ENCODE measurements around the gene GK2. TPM values are rescaled to one million over a fixed set of nuclear protein-coding genes. Genes with fewer than 3 reads are reported as not detected.

GK2 gene
- polyA plus RNA-seq, 1 donor (not counting 4 experiments of a cell fraction or from before 2014, with no cell fraction given) = not detected

DNA sequence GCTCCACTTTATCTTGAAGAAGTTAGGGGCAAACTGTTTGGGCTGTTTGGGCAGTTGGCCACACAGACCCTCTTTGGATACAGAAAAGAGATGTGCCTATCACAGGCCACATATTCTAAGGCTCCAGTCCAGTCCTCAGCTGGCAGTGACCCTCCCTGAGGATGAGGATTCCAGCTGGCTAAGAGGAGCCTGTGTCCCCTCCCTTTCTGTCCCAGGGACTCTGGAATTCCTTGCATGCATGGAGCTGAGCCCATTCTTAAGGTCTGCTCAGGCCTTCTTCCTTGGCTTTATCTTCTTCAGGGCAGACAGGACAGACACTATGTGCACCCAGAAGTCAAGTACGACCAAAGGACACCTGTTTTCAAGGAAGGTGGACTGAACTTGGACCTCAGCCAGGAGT is 23.8 kb upstream of the GK2 start:
- no peak overlapping the region for H3K4me2 ChIP-seq (ENCODE audit: control insufficient read depth, extremely low read depth, insufficient read depth, low read depth, low read length)
- TF ChIP-seq EZH2 (IDR thresholded peaks at IDR 0.05; ENCODE audit: low read length) = no peak
- TF ChIP-seq, protein P1, sequence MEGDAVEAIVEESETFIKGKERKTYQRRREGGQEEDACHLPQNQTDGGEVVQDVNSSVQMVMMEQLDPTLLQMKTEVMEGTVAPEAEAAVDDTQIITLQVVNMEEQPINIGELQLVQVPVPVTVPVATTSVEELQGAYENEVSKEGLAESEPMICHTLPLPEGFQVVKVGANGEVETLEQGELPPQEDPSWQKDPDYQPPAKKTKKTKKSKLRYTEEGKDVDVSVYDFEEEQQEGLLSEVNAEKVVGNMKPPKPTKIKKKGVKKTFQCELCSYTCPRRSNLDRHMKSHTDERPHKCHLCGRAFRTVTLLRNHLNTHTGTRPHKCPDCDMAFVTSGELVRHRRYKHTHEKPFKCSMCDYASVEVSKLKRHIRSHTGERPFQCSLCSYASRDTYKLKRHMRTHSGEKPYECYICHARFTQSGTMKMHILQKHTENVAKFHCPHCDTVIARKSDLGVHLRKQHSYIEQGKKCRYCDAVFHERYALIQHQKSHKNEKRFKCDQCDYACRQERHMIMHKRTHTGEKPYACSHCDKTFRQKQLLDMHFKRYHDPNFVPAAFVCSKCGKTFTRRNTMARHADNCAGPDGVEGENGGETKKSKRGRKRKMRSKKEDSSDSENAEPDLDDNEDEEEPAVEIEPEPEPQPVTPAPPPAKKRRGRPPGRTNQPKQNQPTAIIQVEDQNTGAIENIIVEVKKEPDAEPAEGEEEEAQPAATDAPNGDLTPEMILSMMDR (optimal IDR thresholded peaks at IDR 0.05 in 1 of 3, IDR thresholded peaks at IDR 0.05 in 1 of 3, conservative IDR thresholded peaks at IDR 0.05 in 1 of 3; ENCODE audit: extremely low read depth in 1 of 3, insufficient read depth in 2 of 3, low read length in 3 of 3) = no peak
- DNase-seq (ENCODE audit: low read depth, low spot score) (no peak), FAIRE-seq (no peak)
- dilution Hi-C loops (cut with MboI; ENCODE audit: extremely low pct_ligation_motif_present, low sequenced_read_pairs) = no loop called here
- no peak overlapping the region for H3K9ac ChIP-seq (ENCODE audit: control insufficient read depth, extremely low read depth, insufficient read depth, low read length)
- no peaks in the 10 kb centered on the region for H4K20me1 ChIP-seq (ENCODE audit: control insufficient read depth, extremely low read depth, insufficient read depth, low read length)
- no peaks in the 10 kb centered on the region for H3K79me2 ChIP-seq (ENCODE audit: control insufficient read depth, insufficient read depth, low read length)
- H3K27me3 ChIP-seq (ENCODE audit: control insufficient read depth, extremely low read depth, insufficient read depth, low read length) = no peaks in the 10 kb centered on the region
- no peaks in the 10 kb centered on the region for H3K9me3 ChIP-seq (ENCODE audit: control insufficient read depth, low read depth, low read length)
- H3K36me3 ChIP-seq (ENCODE audit: control insufficient read depth in 2 of 2, extremely low read depth in 1 of 2, insufficient read depth in 2 of 2, low read length in 2 of 2) = no peaks in the 10 kb centered on the region
- H3K4me1 ChIP-seq (ENCODE audit: control insufficient read depth, extremely low read depth, insufficient read depth, low read length) = no peaks in the 10 kb centered on the region
- no peak overlapping the region for H3K4me3 ChIP-seq (ENCODE audit: control insufficient read depth in 2 of 3, extremely low read depth in 1 of 3, insufficient read depth in 2 of 3, low read depth in 1 of 3, low read length in 3 of 3)
- no peak overlapping the region for H2AFZ ChIP-seq (ENCODE audit: control insufficient read depth, low read length)
- H3K9me1 ChIP-seq (ENCODE audit: control insufficient read depth, extremely low read depth, insufficient read depth, low read length) = no peaks in the 10 kb centered on the region
- H3K27ac ChIP-seq (ENCODE audit: control insufficient read depth, insufficient read depth, low read length) = no peak overlapping the region

DNA sequence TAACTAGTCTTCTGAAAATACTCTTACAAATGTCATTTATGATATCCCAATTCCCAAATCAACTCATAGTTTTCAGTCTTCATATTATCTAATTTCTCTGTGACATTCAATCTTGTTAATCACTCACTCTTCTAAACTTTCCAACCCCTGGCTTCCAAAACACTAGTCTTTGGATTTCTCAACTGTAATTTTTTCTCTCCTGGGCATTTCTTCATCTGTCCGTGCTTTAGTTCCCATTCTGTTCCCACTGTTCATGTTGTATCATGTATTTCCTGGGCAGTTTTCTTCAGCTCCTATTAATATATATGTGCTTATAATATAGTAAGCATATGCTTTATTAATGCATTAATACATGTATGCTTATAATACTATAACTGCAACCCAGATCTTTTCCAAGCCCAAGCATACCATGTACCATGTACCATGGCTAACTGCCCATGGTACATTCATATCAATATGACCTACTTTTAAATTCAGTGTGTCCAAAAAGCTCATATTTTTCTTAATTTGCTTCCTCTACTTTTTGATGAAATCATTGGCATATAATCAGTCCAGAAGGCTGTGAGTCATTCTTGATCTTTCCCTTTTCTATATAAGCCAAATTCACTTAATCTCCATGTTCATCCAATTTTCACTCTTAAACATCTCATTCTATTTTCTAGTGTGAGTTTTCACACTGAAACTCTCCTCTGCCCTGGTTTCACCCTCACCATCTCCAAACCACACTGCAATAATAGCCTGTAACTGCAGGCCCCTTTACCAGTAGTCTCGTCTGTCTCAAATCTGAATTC is 21.3 kb upstream of the GK2 start:
- TF ChIP-seq, protein P1 (optimal IDR thresholded peaks at IDR 0.05 in 1 of 3, IDR thresholded peaks at IDR 0.05 in 1 of 3, conservative IDR thresholded peaks at IDR 0.05 in 1 of 3; ENCODE audit: extremely low read depth in 1 of 3, insufficient read depth in 2 of 3, low read length in 3 of 3) = no peak
- TF ChIP-seq EZH2 (IDR thresholded peaks at IDR 0.05; ENCODE audit: low read length) = no peak
- dilution Hi-C loops (cut with MboI; ENCODE audit: extremely low pct_ligation_motif_present, low sequenced_read_pairs) = no loop called here
- no peaks in the 10 kb centered on the region for H4K20me1 ChIP-seq (ENCODE audit: control insufficient read depth, extremely low read depth, insufficient read depth, low read length)
- H3K4me2 ChIP-seq (ENCODE audit: control insufficient read depth, extremely low read depth, insufficient read depth, low read depth, low read length) = no peak overlapping the region
- no peak overlapping the region for H3K9ac ChIP-seq (ENCODE audit: control insufficient read depth, extremely low read depth, insufficient read depth, low read length)
- H3K36me3 ChIP-seq (ENCODE audit: control insufficient read depth in 2 of 2, extremely low read depth in 1 of 2, insufficient read depth in 2 of 2, low read length in 2 of 2) = no peaks in the 10 kb centered on the region
- no peaks in the 10 kb centered on the region for H3K27me3 ChIP-seq (ENCODE audit: control insufficient read depth, extremely low read depth, insufficient read depth, low read length)
- H3K27ac ChIP-seq (ENCODE audit: control insufficient read depth, insufficient read depth, low read length) = no peak overlapping the region
- H3K4me3 ChIP-seq (ENCODE audit: control insufficient read depth in 2 of 3, extremely low read depth in 1 of 3, insufficient read depth in 2 of 3, low read depth in 1 of 3, low read length in 3 of 3) = no peak overlapping the region
- H3K79me2 ChIP-seq (ENCODE audit: control insufficient read depth, insufficient read depth, low read length) = no peaks in the 10 kb centered on the region
- DNase-seq (ENCODE audit: low read depth, low spot score) = no peak
- no peak overlapping the region for H2AFZ ChIP-seq (ENCODE audit: control insufficient read depth, low read length)
- no peaks in the 10 kb centered on the region for H3K4me1 ChIP-seq (ENCODE audit: control insufficient read depth, extremely low read depth, insufficient read depth, low read length)
- H3K9me1 ChIP-seq (ENCODE audit: control insufficient read depth, extremely low read depth, insufficient read depth, low read length) = no peaks in the 10 kb centered on the region
- FAIRE-seq = no peak
- H3K9me3 ChIP-seq (ENCODE audit: control insufficient read depth, low read depth, low read length) = no peaks in the 10 kb centered on the region
